ENCODE measurements around the gene CLEC1A.
"Not testable (repeated sequence)": the region's sequence is repeated elsewhere in the genome, so short reads cannot be mapped to it uniquely, and the experiment has no call there.

CLEC1A gene

DNA sequence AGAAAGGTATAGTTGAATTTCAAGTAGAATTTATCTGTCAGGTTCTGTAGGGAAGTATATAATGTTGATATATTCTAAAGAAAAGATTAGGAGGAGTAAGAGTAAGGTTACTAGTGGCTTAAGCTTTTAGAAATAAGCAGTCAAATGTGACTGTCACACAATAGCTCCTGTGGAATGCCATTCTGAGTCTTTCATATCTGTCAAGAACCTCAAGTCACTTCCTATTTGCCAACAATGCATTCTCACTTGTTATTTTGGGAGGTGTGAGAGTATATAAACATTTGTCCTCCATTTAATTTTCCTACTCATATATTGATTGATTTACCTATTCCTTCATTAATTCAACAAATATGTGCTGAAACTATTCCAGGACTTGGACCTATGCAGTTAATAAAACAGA lies 56.6 kb downstream of the CLEC1A start:
- DNase-seq: no peak

DNA sequence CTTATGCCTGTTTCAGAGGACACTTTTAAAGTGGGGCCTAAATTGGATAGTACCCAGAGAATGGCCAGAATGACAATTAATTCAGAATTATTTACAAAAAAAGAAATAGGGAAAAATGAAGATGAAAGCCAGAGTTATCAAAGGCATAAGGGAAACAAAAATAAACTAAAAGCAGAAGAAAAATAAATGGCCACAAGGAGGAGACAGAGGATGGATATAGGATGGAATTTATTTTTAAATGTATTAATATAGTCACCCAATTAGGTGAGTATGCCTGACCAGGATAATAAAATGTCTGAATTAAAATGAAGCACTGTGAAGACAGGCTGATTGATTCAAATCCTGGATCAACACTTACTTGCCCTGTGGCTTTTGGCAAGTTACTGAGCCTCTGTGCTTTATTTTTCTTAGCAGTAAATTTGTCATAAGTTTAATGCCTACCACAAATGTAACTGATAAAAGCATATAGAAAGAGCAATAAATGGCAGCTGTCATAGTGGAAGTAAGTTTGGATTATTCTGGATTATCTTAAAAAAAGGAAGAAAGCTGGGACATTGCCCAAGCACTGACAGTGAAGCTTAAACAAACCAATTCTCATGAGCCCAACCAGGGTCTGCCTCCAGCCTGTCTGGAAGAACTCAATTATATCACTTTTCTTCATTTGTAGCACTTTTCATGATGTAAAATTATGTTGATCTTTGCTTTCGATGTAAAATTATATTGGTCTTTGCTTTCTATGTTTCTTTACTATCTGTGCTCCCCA lies 64.8 kb downstream of the CLEC1A start:
- peak; percentile 4 for DNase-seq

DNA sequence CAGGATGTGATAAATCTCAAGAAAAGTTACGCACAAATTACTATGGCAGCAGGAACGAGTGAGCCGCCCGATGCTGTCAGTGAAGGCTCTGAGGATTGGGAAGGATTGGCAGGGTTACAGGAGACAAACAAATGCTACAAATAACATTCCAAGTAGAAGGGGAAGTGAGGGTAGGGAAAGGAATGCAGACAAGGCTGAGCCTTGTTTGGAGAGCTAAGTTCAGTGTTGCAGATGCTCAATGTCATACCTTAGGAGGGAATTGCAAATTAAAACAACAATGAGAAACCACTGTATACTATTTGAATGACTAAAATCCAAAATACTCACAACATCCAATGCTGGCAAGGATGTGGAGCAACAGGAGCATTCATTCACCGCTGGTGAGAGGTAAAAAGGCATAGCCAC lies 67.0 kb downstream of the CLEC1A start:
- DNase-seq: peak; percentile 84

DNA sequence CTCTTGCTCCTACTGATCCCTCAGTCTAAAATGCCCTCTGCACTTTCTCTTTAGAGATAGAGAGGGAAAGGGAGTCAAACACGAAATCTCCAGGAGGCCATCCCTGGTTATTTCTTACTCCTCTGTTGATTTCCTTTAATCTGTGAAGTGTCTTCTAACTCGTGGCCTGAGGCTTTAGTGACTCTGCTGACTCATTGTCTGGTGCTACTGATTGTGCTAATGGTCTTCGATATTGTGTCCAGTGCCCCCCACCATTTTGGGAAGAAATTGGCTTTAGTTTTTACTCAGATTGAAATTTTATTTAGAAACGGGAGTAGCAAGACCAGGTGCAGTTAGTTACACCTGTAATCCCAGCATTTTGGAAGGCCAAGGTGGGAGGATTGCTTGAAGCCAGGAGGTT lies 67.5 kb downstream of the CLEC1A start:
- DNase-seq: no peak

DNA sequence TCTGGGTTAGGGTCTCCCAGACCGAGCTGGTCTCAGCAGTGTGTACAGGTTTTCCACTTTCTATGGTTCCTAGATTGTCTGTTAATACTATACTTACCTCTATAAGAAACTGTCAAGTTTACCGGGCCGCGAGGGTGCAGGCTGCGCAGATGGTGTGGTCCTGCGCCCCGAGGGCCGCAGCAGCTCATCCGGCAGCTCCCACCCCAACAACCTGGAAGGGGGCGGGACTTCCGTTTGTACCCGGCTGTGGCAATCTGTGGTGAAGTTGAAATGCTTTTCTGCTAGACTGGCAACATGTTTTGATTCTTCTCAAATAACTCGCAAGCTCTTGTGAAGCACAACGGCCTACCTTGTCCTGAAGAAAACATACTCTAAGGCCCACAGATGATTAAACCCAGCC lies 68.3 kb downstream of the CLEC1A start, which contains the start of gene CLEC9A:
CLEC9A (plus strand) TSS at position 237 of the 400 bp plus-strand sequence. CDS start 22,006 bp downstream, outside the sequence.
- no peak for DNase-seq

DNA sequence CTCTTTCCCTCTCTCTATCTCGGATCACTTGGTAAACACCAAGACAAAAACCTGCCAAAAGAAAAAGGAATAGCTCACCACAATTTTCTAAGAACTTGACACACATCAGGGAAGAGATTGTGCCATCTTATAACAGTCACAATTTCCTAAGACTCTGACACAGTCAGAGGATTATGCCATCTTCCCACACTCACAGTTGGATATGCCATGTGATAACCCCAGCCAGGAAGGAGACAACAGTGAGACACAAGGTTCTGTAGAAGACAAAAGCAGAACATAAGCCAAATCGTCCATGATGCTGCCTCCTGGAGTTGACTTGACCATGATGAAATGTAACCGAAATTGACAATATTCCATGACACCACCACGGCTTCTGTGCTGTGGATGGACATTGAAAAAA lies 71.1 kb downstream of the CLEC1A start:
- DNase-seq: peak; percentile 27

DNA sequence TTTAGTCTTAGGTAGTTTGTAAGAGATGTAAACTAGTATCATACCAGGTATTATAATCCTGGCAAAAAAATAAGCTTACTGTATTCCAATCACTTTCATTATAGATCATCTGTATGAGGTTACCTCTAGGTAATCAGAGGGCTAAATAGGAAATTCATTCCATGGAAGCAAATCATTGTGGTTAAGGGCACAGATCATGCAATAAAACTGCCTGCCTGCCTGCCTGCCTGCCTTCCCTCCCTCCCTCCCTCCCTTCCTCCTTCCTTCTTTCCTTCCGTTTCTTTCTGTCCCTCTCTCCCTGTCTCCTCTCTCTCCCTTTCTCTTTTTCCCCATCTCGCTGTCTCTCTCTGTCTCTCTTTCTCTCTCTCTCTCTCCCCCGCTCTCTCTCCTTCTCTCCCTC lies 71.5 kb downstream of the CLEC1A start:
- DNase-seq: peak; percentile 9

DNA sequence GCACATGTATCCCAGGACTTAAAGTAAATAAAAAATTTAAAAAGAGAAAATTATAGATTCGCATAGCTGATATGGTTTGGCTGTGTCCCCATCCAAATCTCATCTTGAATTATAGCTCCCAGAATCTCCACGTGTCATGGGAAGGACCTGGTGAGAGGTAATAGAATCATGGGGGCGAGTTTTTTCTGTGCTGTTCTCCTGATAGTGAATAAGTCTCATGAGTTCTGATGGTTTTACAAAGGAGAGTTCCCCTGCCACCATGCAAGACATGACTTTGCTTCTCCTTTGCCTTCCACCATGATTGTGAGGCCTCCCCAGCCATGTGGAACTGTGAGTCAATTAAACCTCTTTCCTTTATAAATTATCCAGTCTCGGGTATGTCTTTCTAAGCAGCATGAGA lies 72.1 kb downstream of the CLEC1A start:
- not testable (repeated sequence) for DNase-seq

DNA sequence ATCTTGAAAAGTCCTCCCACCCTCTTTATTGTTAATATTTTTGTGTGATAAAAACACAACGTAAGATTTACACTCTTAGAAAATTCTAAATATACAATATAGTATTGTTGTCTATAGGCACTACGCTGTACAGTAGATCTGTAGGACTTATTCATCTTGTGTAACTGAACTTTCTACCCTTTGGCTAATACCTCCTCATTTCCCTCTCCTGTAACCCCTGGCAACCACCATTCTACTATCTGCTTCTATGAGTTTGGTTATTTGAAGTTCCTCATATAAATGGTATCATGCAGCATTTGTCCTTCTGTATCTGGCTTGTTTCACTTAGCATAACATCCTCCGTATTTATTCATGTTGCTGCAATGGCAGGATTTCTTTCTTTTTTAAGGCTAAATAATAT lies 73.5 kb downstream of the CLEC1A start:
- no peak for DNase-seq

DNA sequence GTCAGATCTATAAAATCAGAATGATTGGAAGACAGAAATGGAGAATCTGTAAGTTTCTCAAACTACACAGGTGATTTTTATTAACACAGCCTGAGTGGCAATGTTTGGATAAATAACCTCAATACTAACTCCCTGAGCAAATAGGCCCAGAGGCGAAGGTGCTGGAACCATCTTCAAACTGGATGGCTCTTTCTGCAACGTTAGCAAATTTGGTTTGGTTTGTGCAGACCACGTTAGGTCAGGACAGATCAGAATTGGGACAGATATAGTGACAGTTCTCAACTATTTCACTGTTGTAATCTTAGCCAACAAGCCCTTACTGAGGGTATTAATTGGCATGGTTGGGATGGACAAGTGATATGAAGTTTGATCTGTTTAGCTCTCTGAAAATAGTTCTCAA lies 77.4 kb downstream of the CLEC1A start:
- no peak for DNase-seq
